ENCODE results near the gene ERC1.

DNA sequence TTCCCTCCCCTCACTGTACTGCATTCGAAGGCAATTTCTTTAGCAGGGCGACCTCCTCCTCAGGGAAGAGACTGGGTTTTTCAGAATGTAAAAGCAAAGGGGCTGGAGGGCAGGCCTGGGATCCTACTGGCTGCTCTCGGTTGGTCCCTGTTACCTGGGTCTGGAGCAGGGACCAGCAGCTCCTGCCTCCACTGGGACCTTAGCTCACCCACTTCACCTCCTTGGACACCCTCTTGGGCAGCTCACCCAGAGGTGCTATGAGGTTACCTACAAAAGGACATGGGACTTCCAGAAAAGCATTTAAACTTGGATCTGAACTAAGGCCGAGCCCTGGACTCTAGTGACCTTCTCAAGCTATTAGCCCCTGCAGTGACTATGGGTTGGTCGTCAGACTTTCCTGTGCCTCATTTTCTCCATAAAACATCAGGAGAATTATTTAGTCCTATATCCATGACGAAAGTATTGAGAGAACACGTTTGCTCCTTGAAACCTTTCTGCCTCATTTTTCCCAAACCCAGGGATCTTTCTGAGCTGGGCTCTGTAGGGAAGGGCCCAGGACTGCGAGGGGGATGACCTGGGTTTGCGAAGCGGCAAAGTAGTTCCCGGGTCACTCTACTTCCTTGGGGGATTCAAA, 538.3 kb downstream of the ERC1 start:
- no peak for TF ChIP-seq POLR2A (IDR thresholded peaks at IDR 0.05)
- TF ChIP-seq, protein P1, sequence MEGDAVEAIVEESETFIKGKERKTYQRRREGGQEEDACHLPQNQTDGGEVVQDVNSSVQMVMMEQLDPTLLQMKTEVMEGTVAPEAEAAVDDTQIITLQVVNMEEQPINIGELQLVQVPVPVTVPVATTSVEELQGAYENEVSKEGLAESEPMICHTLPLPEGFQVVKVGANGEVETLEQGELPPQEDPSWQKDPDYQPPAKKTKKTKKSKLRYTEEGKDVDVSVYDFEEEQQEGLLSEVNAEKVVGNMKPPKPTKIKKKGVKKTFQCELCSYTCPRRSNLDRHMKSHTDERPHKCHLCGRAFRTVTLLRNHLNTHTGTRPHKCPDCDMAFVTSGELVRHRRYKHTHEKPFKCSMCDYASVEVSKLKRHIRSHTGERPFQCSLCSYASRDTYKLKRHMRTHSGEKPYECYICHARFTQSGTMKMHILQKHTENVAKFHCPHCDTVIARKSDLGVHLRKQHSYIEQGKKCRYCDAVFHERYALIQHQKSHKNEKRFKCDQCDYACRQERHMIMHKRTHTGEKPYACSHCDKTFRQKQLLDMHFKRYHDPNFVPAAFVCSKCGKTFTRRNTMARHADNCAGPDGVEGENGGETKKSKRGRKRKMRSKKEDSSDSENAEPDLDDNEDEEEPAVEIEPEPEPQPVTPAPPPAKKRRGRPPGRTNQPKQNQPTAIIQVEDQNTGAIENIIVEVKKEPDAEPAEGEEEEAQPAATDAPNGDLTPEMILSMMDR (IDR thresholded peaks at IDR 0.05), result no peak

All from suprapubic skin (tissue), 3 donors.